Smooth muscle cell of the coronary artery (primary cell): ENCODE results near the gene PTPRJ. TPM values are rescaled to one million over a fixed set of nuclear protein-coding genes. Genes with fewer than 3 reads are reported as not detected.

Source experiments
- total RNA-seq: library from RNA; depleted of rRNA; stranded (reverse); fragments of >200 nt; gene quantifications from 2 replicates; pipeline ENCODE4 v1.2.3, GENCODE V29; 2014; ENCODE audit warnings: low replicate concordance

PTPRJ gene
- total RNA-seq: 3.3 and 14.1 TPM in 2 replicates

GRCh38 chr11:47980088-47980906, at the start of gene PTPRJ:
TSS of gene PTPRJ (plus strand) at chr11:47980559. CDS start at chr11:47980913, 354 bp downstream.

GRCh38 chr11:48216510-48216909, 236.2 kb downstream of the PTPRJ start, which contains the start of gene OR4B1:
TSS of gene OR4B1 (plus strand) at chr11:48216810. CDS start at chr11:48216810, 0 bp downstream.

Other genes starting within 250 kb of the PTPRJ start
- gene FNBP4, start 213.2 kb upstream of the PTPRJ start, total RNA-seq: 39.5 and 44.2 TPM in 2 replicates
- gene NUP160, start 132.2 kb upstream of the PTPRJ start, total RNA-seq: 22.5 and 27.6 TPM in 2 replicates
- gene OR4B1, start 236.3 kb downstream of the PTPRJ start, total RNA-seq: not detected in 2 replicates